Lower lobe of right lung (tissue), 2 donors: ENCODE results near the gene MFAP5. TPM values are rescaled to one million over a fixed set of nuclear protein-coding genes. Genes with fewer than 3 reads are reported as not detected.

Experiments
- ATAC-seq, 2 donors: fragments of 200-7000 bp; cut with Tn5 transposase; one replicate each; pipeline ENCODE4 v1.9.1; 2020 to 2022; ENCODE audit warnings: mild to moderate bottlenecking in 2 of 2, moderate library complexity in 2 of 2
- DNase-seq: peaks from one replicate; pipeline ENCODE4 v3.0.0-alpha.2; 2020
- H3K27ac ChIP-seq: fragments of 200-600 bp; one replicate; pipeline ENCODE4 v1.8.0; 2022
- H3K27me3 ChIP-seq: fragments of 200-600 bp; one replicate; pipeline ENCODE4 v1.8.0; 2022; ENCODE audit warnings: low read depth
- H3K36me3 ChIP-seq: fragments of 200-600 bp; one replicate; pipeline ENCODE4 v1.8.0; 2022; ENCODE audit warnings: mild to moderate bottlenecking
- H3K4me1 ChIP-seq: fragments of 200-600 bp; one replicate; pipeline ENCODE4 v1.8.0; 2022
- H3K4me3 ChIP-seq: fragments of 200-600 bp; one replicate; pipeline ENCODE4 v1.8.0; 2022; ENCODE audit warnings: mild to moderate bottlenecking
- H3K9me3 ChIP-seq: fragments of 200-600 bp; one replicate; pipeline ENCODE4 v1.8.0; 2022
- intact Hi-C: fragments of 100-400 bp; cut with DNase I; formaldehyde crosslinking; loops from one replicate; pipeline ENCODE4 v1.11.0; 2022
- long read RNA-seq: library from polyadenylated mRNA; unstranded; transcript quantifications from one replicate; pipeline ENCODE4 v2.0.0, GENCODE V29; 2021
- total RNA-seq: library from RNA; stranded (reverse); fragmentation: NEBNext Ultra II Directional; extraction: Animal tissue kit (Norgen Biotek cat#: 25700); gene quantifications from one replicate; pipeline ENCODE4 v1.2.1, GENCODE V29; 2021
- TF ChIP-seq, protein P1 (sequence below): fragments of 200-600 bp; IDR thresholded peaks from one replicate; pipeline ENCODE4 v1.8.0; 2022; ENCODE audit warnings: antibody characterized with exemption, mild to moderate bottlenecking
- donor health status: DM: no; HTN: yes; CAD: no; lungs with severe emphysema.

The MFAP5 gene
- total RNA-seq = 50.2 TPM
- long read RNA-seq, transcript MFAP5-201 (10 exons, 2,845 nt) = major isoform, 19 of 27 reads
- long read RNA-seq, partial matches to known transcripts = 1 of 27 reads
- long read RNA-seq, other reads (novel, unspliced or antisense) = 4 of 27 reads

GRCh38 chr12:8662593-8662992 is at the start of gene MFAP5:
Gene MFAP5, minus strand, starts transcription at chr12:8662826. Its CDS starts 722 bp downstream, at chr12:8662104.
- Histone ChIP-seq H3K4me1 (no peaks in the 10 kb centered on the region), H3K36me3 (no peaks in the 10 kb centered on the region), H3K27ac (no peak within 1 kb of the TSS), H3K27me3 (no peaks in the 10 kb centered on the region), H3K9me3 (no peaks in the 10 kb centered on the region), H3K4me3 (no peak within 1 kb of the TSS)
- intact Hi-C loops = no loop called here
- no peak for ATAC-seq
- TF ChIP-seq, protein P1, sequence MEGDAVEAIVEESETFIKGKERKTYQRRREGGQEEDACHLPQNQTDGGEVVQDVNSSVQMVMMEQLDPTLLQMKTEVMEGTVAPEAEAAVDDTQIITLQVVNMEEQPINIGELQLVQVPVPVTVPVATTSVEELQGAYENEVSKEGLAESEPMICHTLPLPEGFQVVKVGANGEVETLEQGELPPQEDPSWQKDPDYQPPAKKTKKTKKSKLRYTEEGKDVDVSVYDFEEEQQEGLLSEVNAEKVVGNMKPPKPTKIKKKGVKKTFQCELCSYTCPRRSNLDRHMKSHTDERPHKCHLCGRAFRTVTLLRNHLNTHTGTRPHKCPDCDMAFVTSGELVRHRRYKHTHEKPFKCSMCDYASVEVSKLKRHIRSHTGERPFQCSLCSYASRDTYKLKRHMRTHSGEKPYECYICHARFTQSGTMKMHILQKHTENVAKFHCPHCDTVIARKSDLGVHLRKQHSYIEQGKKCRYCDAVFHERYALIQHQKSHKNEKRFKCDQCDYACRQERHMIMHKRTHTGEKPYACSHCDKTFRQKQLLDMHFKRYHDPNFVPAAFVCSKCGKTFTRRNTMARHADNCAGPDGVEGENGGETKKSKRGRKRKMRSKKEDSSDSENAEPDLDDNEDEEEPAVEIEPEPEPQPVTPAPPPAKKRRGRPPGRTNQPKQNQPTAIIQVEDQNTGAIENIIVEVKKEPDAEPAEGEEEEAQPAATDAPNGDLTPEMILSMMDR = no peak
- DNase-seq = no peak

DNA sequence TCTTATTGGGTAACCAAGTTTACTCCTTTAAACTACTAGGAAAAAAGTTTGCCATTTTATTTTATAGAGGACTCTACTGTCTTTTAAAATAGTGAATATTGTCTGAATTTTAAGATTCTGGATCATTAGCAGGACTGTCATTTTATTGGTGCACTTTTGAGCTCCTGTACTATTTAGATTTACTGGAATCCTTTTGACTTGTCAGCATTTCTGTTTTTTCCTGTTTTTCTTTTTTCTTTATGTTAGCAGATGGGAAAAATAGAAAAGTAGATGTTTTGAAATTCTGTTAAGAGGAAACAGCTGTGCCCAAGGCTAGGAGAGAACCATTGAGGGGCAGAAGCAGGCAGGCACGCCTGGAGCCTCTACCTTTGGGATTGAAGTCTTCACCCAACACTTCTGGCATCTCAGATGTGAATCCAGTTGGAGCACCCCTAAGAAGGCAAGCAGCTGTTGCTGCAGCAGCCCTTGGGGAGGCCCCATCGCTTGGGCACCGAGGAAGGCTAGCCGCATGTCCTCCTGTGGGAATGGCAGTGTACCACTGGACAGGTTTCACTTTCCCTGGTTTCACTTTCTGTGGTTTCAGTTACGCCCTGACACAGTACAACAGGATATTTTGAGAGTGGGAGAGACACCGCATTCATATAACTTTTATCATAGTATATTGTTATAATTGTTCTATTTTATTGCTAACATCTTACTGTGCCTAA is 46.7 kb upstream of the MFAP5 start:
- DNase-seq (no peak), ATAC-seq (peak; percentile 89 to 91)
- TF ChIP-seq, protein P1 = no peak
- Histone ChIP-seq H3K4me1 (peaks cover 19% of the 10 kb centered on the region), H3K27me3 (no peaks in the 10 kb centered on the region), H3K9me3 (no peaks in the 10 kb centered on the region), H3K27ac (peak overlapping the region; percentile 74), H3K36me3 (no peaks in the 10 kb centered on the region), H3K4me3 (peak overlapping the region; percentile 51)
- intact Hi-C loops = no loop called here

GRCh38 chr12:8702159-8702558 is 39.5 kb upstream of the MFAP5 start:
- H3K27me3 ChIP-seq = no peaks in the 10 kb centered on the region
- no peak overlapping the region for H3K4me3 ChIP-seq
- no peak overlapping the region for H3K27ac ChIP-seq
- H3K36me3 ChIP-seq = no peaks in the 10 kb centered on the region
- intact Hi-C loops = no loop called here
- no peak for DNase-seq
- no peak for ATAC-seq
- H3K9me3 ChIP-seq = no peaks in the 10 kb centered on the region
- H3K4me1 ChIP-seq = peaks cover 30% of the 10 kb centered on the region
- TF ChIP-seq, protein P1 = no peak

DNA sequence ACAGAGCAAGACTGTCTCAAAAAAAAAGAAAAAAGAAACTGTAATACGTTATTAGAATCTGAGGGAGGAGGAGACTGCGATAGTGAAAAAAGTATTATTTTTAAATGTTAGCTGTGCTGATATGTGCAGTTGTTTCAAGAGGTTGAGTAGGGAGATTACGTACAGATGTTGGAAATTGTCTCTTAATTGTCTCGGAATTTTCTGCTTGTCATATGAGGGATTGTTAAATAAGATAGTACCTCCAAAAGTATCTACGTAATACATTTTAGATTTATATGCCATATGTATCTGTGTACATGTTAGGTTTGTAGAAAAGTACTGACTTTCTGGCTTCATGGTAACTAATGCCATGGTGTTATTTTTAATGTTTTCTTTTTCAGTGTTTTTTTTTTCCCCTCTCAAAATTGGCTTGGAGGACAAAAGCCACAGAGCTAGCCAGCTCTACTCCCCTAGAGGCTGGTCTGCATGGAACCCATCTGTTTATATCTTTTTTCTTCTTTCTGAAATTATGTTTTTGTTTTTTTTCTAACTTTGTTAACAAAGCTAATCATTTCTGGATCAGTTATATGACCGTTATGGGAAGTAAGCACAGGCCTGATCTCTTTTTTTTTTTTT is 38.5 kb upstream of the MFAP5 start:
- H3K4me3 ChIP-seq = no peak overlapping the region
- H3K27me3 ChIP-seq = no peaks in the 10 kb centered on the region
- peaks cover 39% of the 10 kb centered on the region for H3K4me1 ChIP-seq
- DNase-seq (no peak), ATAC-seq (no peak)
- peak overlapping the region; percentile 43 for H3K27ac ChIP-seq
- intact Hi-C loops = no loop called here
- H3K9me3 ChIP-seq = no peaks in the 10 kb centered on the region
- TF ChIP-seq, protein P1 = no peak
- H3K36me3 ChIP-seq = no peaks in the 10 kb centered on the region

- H3K27ac ChIP-seq = no peak overlapping the region
- ATAC-seq (no peak), DNase-seq (no peak)
- no peaks in the 10 kb centered on the region for H3K36me3 ChIP-seq
- H3K4me3 ChIP-seq = no peak overlapping the region
- intact Hi-C loops = no loop called here
- TF ChIP-seq, protein P1 = no peak
- peaks cover 40% of the 10 kb centered on the region for H3K4me1 ChIP-seq
- H3K27me3 ChIP-seq = no peaks in the 10 kb centered on the region
- no peaks in the 10 kb centered on the region for H3K9me3 ChIP-seq
These were observed 37.1 kb upstream of the MFAP5 start for GRCh38 chr12:8699714-8700113.
